ENCODE measurements around the gene CROCC2.

Gene CROCC2

GRCh38 chr2:240891492-240892340 lies 14.4 kb upstream of the CROCC2 start:
- no peak for DNase-seq (ENCODE audit: low read depth)

DNA sequence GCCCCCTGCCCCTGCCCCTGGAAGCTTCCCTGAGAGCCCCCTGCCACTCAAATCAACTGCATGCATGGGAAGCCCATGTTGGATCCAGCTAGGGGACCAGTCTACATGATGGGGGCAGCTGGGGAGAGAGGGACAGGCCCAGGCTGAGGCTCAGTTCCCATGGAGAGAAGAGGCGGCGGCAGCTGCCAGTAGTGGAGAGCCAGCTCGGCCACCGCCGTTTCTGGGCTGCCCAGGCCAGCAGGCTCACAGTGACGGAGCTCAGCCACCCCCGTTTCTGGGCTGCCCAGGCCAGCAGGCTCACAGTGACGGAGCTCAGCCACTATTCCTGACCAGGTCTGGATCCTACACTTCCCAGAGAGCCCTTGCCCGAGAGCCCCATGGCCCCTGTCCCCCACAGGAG lies 13.8 kb upstream of the CROCC2 start:
- no peak for DNase-seq (ENCODE audit: low read depth)

- no peak for DNase-seq (ENCODE audit: low read depth)
These were observed 13.2 kb upstream of the CROCC2 start for GRCh38 chr2:240892925-240893324.

GRCh38 chr2:240893363-240893844 lies 12.7 kb upstream of the CROCC2 start:
- DNase-seq (ENCODE audit: low read depth), result peak; percentile 48

- peak; percentile 5 for DNase-seq (ENCODE audit: low read depth)
These were observed 12.1 kb upstream of the CROCC2 start for GRCh38 chr2:240894006-240894405.

DNA sequence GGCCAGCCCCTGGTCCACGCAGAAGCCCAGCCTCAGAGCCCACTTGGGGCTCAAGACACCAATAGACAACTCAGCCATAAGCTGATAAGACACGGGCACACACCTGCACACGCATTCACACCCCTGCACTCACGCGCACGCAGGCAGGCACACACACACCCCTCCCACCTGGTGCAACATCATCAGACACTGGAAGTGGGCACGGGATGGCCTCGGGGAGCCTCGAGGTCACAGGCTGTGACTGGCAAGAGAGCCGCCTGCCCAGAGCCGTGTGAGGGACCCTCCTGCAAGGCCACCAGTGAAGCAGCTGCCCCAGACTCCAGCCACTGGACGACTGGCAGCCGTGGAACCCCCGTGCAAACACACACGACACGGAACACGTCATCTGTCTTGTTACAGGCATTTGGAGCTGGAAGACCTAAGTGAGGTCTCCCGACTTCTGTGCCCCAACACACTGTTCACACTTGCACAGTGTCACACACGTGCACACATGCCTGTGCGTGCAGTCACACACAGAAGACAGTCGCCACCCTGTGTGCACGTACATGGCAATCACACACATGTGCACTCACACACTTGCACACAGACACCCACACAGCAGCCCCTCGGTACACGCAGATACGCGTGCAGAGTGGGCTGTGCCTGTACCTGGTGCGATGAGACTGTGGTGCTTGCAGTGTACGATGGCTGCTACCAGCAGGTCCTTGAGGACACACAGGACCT lies 11.1 kb upstream of the CROCC2 start:
- DNase-seq (ENCODE audit: low read depth), result no peak

GRCh38 chr2:240895656-240896388 lies 10.3 kb upstream of the CROCC2 start, which contains the start of gene MAB21L4:
TSS of gene MAB21L4 (minus strand) at chr2:240896156. CDS start at chr2:240895997, 159 bp downstream.
- DNase-seq (ENCODE audit: low read depth), result no peak

- no peak for DNase-seq (ENCODE audit: low read depth)
These were observed 9.7 kb upstream of the CROCC2 start for GRCh38 chr2:240896394-240896793.

GRCh38 chr2:240896871-240897692 lies 9.1 kb upstream of the CROCC2 start:
- DNase-seq (ENCODE audit: low read depth), result no peak

DNA sequence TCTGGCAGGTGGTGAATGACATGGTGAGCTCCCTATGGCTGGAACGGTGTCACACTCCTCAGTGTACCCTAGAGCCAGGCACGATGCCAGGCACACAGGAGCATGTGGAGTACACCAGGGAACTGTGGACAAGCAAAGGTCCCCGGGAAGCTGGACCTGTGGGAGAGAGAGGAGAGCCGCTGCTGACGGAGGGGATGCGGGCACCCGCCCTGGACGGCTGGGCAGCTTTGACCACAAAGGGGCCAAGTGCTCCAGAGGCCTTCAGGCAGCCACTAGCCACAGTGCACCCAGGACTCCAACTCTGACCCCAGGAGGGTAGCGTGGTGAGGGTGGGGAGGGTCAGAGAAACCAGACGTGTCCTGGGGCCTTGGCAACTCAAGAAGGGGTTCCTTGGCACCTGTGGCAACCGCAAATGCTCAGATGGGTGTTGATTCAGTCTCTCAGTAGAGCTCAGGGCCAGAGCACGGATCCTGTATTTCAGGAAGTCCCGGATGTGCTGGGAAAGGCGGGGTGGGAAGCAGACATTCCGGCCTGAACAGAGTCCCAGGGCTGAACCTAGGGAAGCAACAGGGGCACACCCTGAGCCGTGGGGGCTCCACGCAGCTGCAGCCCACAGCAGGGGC lies 7.9 kb upstream of the CROCC2 start:
- no peak for DNase-seq (ENCODE audit: low read depth)

DNA sequence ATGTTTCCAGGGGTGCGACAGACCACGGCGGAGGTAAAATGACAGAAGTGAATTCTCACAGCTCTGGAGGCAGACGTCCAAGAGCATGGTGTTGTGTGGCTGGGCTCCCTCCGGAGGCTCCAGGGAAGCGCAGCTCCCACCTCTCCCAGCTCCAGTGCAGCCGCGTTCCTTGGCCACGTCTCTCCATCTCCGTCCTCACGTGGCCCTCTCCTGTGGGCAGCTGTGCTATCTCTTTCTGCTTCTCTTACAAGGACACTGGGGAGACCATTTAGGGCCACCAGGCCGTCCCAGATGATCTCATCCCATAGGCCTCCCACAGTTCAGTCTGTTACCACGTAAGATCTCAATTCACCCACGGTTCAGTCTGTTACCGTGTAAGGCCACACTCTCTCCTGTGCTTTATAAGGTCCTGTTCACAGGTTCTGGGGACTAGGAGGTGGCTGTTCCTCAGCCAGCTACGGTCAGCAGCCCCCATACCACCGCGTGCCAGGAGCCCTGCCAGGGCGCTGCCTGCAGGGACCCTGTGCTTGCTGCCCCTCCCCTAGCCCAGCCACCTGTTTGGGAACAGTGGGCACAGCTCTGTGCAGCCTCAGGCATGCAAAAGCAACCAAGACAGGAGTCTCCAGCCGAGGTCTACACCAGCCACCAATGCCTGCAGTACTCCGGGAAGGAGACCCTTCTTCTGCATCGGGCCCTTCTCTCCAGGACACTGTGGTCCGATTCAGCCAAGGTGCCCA lies 7.2 kb upstream of the CROCC2 start:
- no peak for DNase-seq (ENCODE audit: low read depth)

DNA sequence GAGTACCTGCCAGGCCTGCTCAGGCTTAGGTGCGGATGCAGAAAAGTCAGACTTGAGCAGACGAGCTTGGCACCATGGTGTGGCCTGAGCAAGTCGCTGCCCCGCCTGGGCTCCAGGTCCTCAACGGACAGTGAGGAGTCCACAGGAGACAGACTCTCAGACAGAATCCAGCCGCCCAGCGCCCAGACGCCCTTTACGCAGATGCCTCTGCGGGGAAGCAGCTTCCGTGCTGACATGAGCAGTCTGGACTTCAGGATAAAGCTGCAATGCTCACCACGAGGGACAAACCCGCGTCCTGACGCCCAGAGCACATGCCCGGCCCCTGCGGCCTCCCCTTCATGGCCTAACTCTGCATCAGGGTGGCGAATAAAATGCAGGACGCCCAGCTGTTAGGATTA lies 6.7 kb upstream of the CROCC2 start:
- no peak for DNase-seq (ENCODE audit: low read depth)

DNA sequence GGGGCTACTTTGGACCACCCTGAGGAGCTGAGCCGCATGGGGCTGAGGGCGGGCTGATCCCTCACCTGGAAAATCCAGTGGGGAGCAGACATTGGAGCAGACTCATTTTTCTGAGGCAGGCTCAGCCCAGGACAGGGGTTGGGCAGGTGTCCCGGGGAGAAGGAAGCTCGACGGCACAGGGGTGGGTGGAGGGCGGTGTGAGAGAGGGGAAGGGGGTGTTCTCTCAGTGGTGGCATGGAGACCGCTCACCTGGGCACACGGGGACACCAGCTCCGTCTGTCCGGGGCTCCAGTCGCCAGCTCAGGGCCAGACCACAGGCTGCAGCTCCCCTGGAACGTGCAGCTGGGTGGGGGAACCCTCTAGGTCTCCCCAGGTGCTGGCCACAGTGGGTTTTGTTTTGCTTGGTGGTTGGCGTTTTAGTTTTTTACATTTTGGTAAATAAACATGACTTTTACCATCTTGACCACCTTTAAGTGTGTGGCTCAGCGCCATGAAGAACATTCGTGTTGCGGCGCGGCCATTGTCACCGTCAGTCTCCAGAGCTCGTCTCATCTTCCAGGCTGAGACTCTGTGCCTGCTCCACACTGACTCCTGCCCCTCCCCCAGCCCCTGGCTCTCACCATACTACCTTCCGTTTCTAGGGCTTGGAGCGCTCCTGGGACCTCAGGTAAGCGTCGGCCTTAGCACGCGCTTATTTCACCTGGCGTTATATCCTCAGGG lies 5.8 kb upstream of the CROCC2 start:
- DNase-seq (ENCODE audit: low read depth), result no peak

- no peak for DNase-seq (ENCODE audit: low read depth)
These were observed 4.0 kb upstream of the CROCC2 start for GRCh38 chr2:240901986-240902614.

DNA sequence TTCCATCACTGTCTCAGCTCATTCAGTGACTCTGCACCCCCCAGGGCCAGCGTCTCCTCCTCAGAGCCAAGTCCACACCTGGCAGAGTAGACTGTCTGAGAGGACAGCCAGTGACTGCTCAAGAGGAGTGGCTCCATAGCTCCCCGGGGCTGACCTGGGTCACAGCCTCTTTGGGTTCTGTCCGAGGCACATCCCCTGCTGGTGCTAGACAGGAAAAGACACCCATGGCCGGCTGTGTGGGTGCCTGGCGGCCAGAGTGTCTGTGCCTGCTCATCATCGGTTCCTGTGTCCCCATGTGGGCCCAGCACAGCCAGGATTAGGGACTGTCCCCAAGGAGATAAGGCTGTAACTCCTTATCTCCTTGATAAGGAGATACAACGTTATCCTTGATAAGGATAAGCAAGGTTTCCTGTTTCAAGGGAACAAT lies 3.5 kb upstream of the CROCC2 start:
- no peak for DNase-seq (ENCODE audit: low read depth)

DNA sequence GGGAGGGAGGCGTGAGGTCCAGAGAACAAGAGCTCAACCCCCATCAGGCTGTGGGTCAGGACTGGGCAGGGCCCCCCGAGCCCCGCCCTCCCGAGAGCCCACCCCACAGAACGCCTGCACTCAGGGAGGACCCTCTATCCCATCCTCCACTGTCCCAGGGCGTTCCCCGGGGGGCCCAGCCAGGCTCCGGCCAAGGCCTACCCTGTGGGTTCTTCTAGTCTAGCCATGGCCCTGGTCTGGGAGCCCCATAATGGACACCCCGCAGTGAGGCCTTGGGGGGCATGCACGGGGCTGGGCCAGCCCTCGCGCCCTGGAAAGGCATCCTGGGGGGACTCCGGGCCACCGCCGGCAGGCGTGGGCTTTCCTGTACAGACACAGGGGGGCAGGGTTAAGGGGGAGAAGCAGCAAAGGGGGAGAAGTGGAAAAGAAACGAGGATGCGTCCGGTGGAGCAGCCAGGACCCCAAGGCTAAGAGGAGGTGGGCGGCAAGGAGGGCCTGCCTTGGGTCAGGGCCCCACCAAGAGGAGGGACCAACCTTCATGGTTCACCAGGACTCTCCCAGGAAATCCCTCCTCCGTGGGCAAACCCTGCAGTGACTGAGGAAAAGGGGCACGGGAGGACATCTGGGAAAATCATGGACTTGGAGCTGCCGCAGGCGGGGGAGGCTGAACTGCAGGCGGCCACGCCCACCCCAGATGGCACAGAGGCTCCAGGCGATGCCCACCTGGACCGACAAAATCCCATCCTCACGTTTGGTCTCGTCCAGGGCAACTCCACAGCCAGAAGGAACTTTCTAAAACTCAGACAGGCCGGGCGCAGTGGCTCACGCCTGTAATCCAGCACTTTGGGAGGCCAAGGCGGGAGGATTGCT lies 2.7 kb upstream of the CROCC2 start:
- no peak for DNase-seq (ENCODE audit: low read depth)

GRCh38 chr2:240904216-240905175 lies 1.6 kb upstream of the CROCC2 start:
- DNase-seq (ENCODE audit: low read depth), result no peak

Measured in EH (cell line).